Parathyroid adenoma (tissue), 2 donors: ENCODE results near the gene FASTK.

Experiments
- H2AFZ ChIP-seq: fragments of 300-600 bp; sonication (generic); one replicate; pipeline ENCODE4 v1.7.0; 2017; ENCODE audit warnings: antibody characterized with exemption, mild to moderate bottlenecking
- H3K27ac ChIP-seq: fragments of 300-600 bp; sonication (generic); one replicate; pipeline ENCODE4 v1.7.0; 2017
- H3K27me3 ChIP-seq: fragments of 300-600 bp; sonication (generic); one replicate; pipeline ENCODE4 v1.7.0; 2017; ENCODE audit warnings: low read length; ENCODE audit not compliant: control insufficient read depth, insufficient read depth
- H3K36me3 ChIP-seq: fragments of 300-600 bp; sonication (generic); one replicate; pipeline ENCODE4 v1.7.0; 2017; ENCODE audit warnings: low read length; ENCODE audit not compliant: control insufficient read depth, insufficient read depth
- H3K4me1 ChIP-seq: fragments of 300-600 bp; sonication (generic); one replicate; pipeline ENCODE4 v1.7.0; 2017; ENCODE audit warnings: control low read depth
- H3K4me2 ChIP-seq: fragments of 300-600 bp; sonication (generic); one replicate; pipeline ENCODE4 v1.7.0; 2017; ENCODE audit warnings: low read length
- H3K4me3 ChIP-seq: fragments of 300-600 bp; sonication (generic); one replicate; pipeline ENCODE4 v1.7.0; 2017; ENCODE audit warnings: low read depth, low read length
- H3K79me2 ChIP-seq: fragments of 300-600 bp; sonication (generic); one replicate; pipeline ENCODE4 v1.7.0; 2017; ENCODE audit warnings: control low read depth
- H3K9ac ChIP-seq: fragments of 300-600 bp; sonication (generic); one replicate; pipeline ENCODE4 v1.7.0; 2017; ENCODE audit warnings: mild to moderate bottlenecking
- H3K9me3 ChIP-seq: fragments of 300-600 bp; sonication (generic); one replicate; pipeline ENCODE4 v1.7.0; 2017; ENCODE audit warnings: low read length; ENCODE audit not compliant: control insufficient read depth
- CTCF ChIP-seq: fragments of 300-600 bp; sonication (generic); IDR thresholded peaks from one replicate; pipeline ENCODE4 v1.7.0; 2017; ENCODE audit warnings: antibody characterized with exemption, mild to moderate bottlenecking
- donor health status: primary hyperparathyroidism.

FASTK gene

DNA sequence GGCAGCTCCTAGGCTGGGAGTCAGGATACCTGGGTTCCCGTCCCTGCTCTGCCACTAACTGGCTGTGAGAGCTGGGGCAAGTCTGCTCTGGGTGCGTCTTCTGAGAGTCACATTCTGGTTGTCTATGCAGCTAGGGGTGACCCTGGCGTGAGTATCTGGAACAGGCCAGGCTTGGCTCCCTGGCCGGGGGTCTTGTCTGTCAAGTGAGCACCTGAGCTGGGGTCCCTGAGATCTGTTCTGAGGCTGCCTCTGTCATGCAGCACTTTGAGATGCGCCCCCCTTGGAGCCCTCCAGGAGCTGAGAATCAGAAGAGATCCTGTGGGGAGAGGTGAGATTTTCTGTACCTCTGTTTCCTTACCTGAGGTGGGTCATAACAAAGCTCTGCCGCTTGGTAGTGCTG is 13.1 kb upstream of the FASTK start:
- no peaks in the 10 kb centered on the region for H3K9me3 ChIP-seq
- H3K27ac ChIP-seq, result no peak overlapping the region
- no peak overlapping the region for H3K9ac ChIP-seq

DNA sequence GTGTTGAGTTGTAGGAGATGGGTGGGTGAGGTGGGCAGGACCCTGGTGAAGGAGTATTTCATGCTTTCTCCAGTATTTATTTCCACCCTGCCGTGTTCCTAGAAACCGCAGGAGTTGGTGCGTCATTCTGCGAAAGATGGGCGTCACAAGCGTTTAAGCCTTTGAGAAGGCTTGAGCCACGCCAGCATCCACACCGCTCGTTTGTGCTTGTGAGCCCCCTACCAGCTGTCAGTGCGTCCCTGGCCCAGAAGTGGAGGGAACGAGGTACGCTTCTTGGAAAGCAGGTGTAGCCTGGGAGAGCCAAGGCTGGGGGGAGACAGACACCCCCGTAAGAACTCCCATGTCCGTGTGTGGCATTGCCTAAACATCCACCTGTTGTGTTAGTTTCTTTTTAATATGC is 11.4 kb upstream of the FASTK start:
- no peak overlapping the region for H3K27ac ChIP-seq
- no peak overlapping the region for H3K9ac ChIP-seq
- TF ChIP-seq CTCF, result no peak
- no peaks in the 10 kb centered on the region for H3K9me3 ChIP-seq
- peaks cover 27% of the 10 kb centered on the region for H3K4me1 ChIP-seq
- no peak overlapping the region for H3K4me2 ChIP-seq
- H2AFZ ChIP-seq, result no peak overlapping the region
- H3K79me2 ChIP-seq, result peaks cover 83% of the 10 kb centered on the region
- H3K36me3 ChIP-seq, result no peaks in the 10 kb centered on the region
- no peaks in the 10 kb centered on the region for H3K27me3 ChIP-seq
- H3K4me3 ChIP-seq, result no peak overlapping the region

More for the DNA sequence above, 13.1 kb upstream of the FASTK start:
- Histone ChIP-seq H3K79me2 (peaks cover 83% of the 10 kb centered on the region), H3K27me3 (no peaks in the 10 kb centered on the region), H3K4me2 (no peak overlapping the region), H3K36me3 (no peaks in the 10 kb centered on the region), H3K4me3 (no peak overlapping the region), H2AFZ (no peak overlapping the region), H3K4me1 (peaks cover 15% of the 10 kb centered on the region)
- TF ChIP-seq CTCF, result no peak

- peak; percentile 34 for TF ChIP-seq CTCF
- Histone ChIP-seq H3K9ac (no peak overlapping the region), H3K9me3 (no peaks in the 10 kb centered on the region), H3K4me2 (no peak overlapping the region), H3K79me2 (peaks cover 80% of the 10 kb centered on the region), H3K4me1 (peaks cover 27% of the 10 kb centered on the region), H3K4me3 (no peak overlapping the region), H2AFZ (no peak overlapping the region), H3K27me3 (no peaks in the 10 kb centered on the region), H3K36me3 (no peaks in the 10 kb centered on the region), H3K27ac (no peak overlapping the region)
These were observed 10.8 kb upstream of the FASTK start for GRCh38 chr7:151091431-151091830.

DNA sequence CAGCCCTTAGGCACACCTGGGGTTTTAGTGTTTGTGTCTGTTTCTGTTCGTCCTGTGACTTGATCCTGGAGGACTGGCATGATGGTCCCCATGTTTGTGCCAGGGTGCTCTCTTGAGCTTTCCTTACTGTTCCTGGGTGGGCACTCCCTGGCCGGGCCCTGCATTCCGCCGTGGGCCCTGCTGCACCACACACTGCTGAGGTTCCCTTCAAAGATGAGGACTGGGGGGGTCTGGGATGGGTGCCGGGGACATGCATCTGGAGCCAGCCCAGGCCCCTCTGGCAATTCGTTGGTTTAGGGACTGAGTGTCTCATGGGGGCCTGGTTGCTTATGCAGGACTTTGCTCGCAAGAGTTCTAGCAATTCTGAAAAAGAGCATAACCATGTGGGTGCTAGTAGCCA is 10.4 kb upstream of the FASTK start:
- no peak overlapping the region for H3K9ac ChIP-seq
- H3K79me2 ChIP-seq, result peaks cover 77% of the 10 kb centered on the region
- no peak overlapping the region for H3K27ac ChIP-seq
- H3K4me3 ChIP-seq, result no peak overlapping the region
- no peaks in the 10 kb centered on the region for H3K36me3 ChIP-seq
- peaks cover 27% of the 10 kb centered on the region for H3K4me1 ChIP-seq
- H3K9me3 ChIP-seq, result no peaks in the 10 kb centered on the region
- no peak overlapping the region for H2AFZ ChIP-seq
- no peak overlapping the region for H3K4me2 ChIP-seq
- H3K27me3 ChIP-seq, result no peaks in the 10 kb centered on the region
- TF ChIP-seq CTCF, result no peak

DNA sequence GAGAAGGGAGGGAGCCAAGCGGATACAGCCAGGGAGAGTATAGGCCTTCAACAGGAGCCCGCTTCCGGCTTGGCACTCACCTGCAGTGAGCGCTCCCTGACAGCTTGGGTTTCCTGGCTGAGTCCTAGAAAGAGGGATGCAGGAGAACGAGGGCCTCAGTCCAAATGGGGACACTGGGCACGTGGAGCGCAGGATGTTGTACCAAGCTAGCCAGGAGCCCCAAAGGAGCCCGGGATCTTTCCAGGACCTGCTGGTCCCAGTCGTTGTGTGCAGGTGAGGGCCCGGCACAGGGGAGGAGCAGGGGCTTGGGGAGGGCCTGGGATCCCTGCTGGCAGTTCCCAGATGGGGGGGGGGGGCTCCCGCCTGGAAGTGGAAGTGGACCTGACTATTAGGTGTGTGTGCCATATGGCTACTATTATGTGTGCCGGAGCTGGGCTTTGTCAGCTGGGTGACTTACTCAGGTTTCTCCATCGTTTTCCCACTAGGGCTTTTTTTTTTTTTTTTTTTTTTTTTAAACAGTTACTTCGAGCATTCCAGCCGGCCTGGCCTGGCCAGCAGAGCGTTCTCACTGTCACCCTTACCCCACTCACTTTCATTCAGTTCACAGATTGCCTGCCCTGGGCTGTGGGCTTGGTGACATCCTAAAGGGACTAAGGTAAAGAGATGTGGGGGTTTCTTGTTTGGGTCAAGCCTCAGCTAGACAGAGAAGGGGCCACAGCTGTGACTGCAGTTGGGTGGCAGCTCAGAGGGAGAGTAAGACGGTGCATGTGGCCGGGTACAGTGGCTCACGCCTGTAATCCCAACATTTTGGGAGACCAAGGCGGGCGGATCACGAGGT is 9.5 kb upstream of the FASTK start:
- no peaks in the 10 kb centered on the region for H3K36me3 ChIP-seq
- no peak overlapping the region for H3K9ac ChIP-seq
- H3K27me3 ChIP-seq, result no peaks in the 10 kb centered on the region
- no peak overlapping the region for H3K4me3 ChIP-seq
- peaks cover 34% of the 10 kb centered on the region for H3K4me1 ChIP-seq
- H2AFZ ChIP-seq, result no peak overlapping the region
- peak overlapping the region; percentile 87 for H3K27ac ChIP-seq
- H3K79me2 ChIP-seq, result peaks cover 70% of the 10 kb centered on the region
- no peak for TF ChIP-seq CTCF
- H3K4me2 ChIP-seq, result no peak overlapping the region
- H3K9me3 ChIP-seq, result no peaks in the 10 kb centered on the region
